Measurements from ENCODE around the gene OSBPL1A.
A peak's percentile ranks its signal among the peaks of the same experiment; 100 is the strongest.

- TF ChIP-seq FOXM1 (IDR thresholded peaks at IDR 0.05; ENCODE audit: borderline replicate concordance) (no peak), ZNF384 (IDR thresholded peaks at IDR 0.05) (peak; percentile 67; the same call in 1 of the 2 replicates), SP1 (IDR thresholded peaks at IDR 0.05) (no peak), ARNT (IDR thresholded peaks at IDR 0.05) (no peak), TARDBP (IDR thresholded peaks at IDR 0.05) (no peak), PKNOX1 (IDR thresholded peaks at IDR 0.05) (no peak), BHLHE40 (IDR thresholded peaks at IDR 0.05; ENCODE audit: borderline replicate concordance) (no peak)
Measured at GRCh38 chr18:24396082-24396633, 1.5 kb downstream of the OSBPL1A start.
